B cell (primary cell): ENCODE data around the gene SLIT3.

ENCODE experiments used
- EZH2 ChIP-seq: IDR thresholded peaks from 2 replicates; pipeline ENCODE4 v1.6.1; 2012; ENCODE audit warnings: borderline replicate concordance, low read depth, mild to moderate bottlenecking, moderate library complexity, low read length; ENCODE audit not compliant: insufficient read depth, poor library complexity, severe bottlenecking
- TF ChIP-seq, protein P1 (sequence below): fragments of 200-600 bp; IDR thresholded peaks from one replicate; pipeline ENCODE4 v1.8.0; 2022; ENCODE audit warnings: antibody characterized with exemption, mild to moderate bottlenecking

DNA sequence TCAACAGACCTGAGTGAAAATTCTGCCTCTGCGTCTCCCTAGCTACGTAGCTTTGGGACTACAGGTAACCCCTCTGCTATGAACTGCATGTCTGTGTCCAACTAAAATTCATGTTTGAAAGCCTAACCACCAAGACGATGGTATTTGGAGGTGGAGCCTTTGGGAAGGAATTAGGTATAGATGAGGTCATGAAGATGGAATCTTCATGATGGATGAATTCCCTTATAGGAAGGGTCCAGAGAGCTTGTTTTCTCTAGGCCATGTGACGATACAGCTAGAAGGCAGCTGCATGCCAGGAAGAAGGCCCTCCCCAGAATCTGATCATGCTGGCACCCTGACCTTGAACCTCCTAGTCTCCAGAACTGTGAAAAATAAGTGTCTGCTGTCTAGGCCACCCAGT, 296.4 kb downstream of the SLIT3 start:
- TF ChIP-seq, protein P1, sequence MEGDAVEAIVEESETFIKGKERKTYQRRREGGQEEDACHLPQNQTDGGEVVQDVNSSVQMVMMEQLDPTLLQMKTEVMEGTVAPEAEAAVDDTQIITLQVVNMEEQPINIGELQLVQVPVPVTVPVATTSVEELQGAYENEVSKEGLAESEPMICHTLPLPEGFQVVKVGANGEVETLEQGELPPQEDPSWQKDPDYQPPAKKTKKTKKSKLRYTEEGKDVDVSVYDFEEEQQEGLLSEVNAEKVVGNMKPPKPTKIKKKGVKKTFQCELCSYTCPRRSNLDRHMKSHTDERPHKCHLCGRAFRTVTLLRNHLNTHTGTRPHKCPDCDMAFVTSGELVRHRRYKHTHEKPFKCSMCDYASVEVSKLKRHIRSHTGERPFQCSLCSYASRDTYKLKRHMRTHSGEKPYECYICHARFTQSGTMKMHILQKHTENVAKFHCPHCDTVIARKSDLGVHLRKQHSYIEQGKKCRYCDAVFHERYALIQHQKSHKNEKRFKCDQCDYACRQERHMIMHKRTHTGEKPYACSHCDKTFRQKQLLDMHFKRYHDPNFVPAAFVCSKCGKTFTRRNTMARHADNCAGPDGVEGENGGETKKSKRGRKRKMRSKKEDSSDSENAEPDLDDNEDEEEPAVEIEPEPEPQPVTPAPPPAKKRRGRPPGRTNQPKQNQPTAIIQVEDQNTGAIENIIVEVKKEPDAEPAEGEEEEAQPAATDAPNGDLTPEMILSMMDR, result no peak
- TF ChIP-seq EZH2, result no peak
